Lower lobe of right lung (tissue), 2 donors: ENCODE measurements around the gene ZNG1A. TPM values are rescaled to one million over a fixed set of nuclear protein-coding genes. Genes with fewer than 3 reads are reported as not detected.
"Not testable (repeated sequence)": the region's sequence is repeated elsewhere in the genome, so short reads cannot be mapped to it uniquely, and the experiment has no call there.

ENCODE experiments used
- ATAC-seq, 2 donors: fragments of 200-7000 bp; cut with Tn5 transposase; one replicate each; pipeline ENCODE4 v1.9.1; 2020 to 2022; ENCODE audit warnings: mild to moderate bottlenecking in 2 of 2, moderate library complexity in 2 of 2
- DNase-seq: peaks from one replicate; pipeline ENCODE4 v3.0.0-alpha.2; 2020
- H3K27ac ChIP-seq: fragments of 200-600 bp; one replicate; pipeline ENCODE4 v1.8.0; 2022
- H3K27me3 ChIP-seq: fragments of 200-600 bp; one replicate; pipeline ENCODE4 v1.8.0; 2022; ENCODE audit warnings: low read depth
- H3K36me3 ChIP-seq: fragments of 200-600 bp; one replicate; pipeline ENCODE4 v1.8.0; 2022; ENCODE audit warnings: mild to moderate bottlenecking
- H3K4me1 ChIP-seq: fragments of 200-600 bp; one replicate; pipeline ENCODE4 v1.8.0; 2022
- H3K4me3 ChIP-seq: fragments of 200-600 bp; one replicate; pipeline ENCODE4 v1.8.0; 2022; ENCODE audit warnings: mild to moderate bottlenecking
- H3K9me3 ChIP-seq: fragments of 200-600 bp; one replicate; pipeline ENCODE4 v1.8.0; 2022
- intact Hi-C: fragments of 100-400 bp; cut with DNase I; formaldehyde crosslinking; loops from one replicate; pipeline ENCODE4 v1.11.0; 2022
- total RNA-seq: library from RNA; stranded (reverse); fragmentation: NEBNext Ultra II Directional; extraction: Animal tissue kit (Norgen Biotek cat#: 25700); gene quantifications from one replicate; pipeline ENCODE4 v1.2.1, GENCODE V29; 2021
- TF ChIP-seq, protein P1 (sequence below): fragments of 200-600 bp; IDR thresholded peaks from one replicate; pipeline ENCODE4 v1.8.0; 2022; ENCODE audit warnings: antibody characterized with exemption, mild to moderate bottlenecking
- donor health status: DM: no; HTN: yes; CAD: no; lungs with severe emphysema.

ZNG1A gene
- total RNA-seq, 1 donor from 2014 or later = 28.4 TPM

- H3K4me3 ChIP-seq = peak within 1 kb of the TSS; percentile 65
- DNase-seq (peak; percentile 92), ATAC-seq (peak; percentile 96)
- TF ChIP-seq, protein P1, sequence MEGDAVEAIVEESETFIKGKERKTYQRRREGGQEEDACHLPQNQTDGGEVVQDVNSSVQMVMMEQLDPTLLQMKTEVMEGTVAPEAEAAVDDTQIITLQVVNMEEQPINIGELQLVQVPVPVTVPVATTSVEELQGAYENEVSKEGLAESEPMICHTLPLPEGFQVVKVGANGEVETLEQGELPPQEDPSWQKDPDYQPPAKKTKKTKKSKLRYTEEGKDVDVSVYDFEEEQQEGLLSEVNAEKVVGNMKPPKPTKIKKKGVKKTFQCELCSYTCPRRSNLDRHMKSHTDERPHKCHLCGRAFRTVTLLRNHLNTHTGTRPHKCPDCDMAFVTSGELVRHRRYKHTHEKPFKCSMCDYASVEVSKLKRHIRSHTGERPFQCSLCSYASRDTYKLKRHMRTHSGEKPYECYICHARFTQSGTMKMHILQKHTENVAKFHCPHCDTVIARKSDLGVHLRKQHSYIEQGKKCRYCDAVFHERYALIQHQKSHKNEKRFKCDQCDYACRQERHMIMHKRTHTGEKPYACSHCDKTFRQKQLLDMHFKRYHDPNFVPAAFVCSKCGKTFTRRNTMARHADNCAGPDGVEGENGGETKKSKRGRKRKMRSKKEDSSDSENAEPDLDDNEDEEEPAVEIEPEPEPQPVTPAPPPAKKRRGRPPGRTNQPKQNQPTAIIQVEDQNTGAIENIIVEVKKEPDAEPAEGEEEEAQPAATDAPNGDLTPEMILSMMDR = peak; percentile 60
- H3K27me3 ChIP-seq = no peaks in the 10 kb centered on the region
- H3K27ac ChIP-seq = peak within 1 kb of the TSS; percentile 92
- peaks cover 53% of the 10 kb centered on the region for H3K4me1 ChIP-seq
- no peaks in the 10 kb centered on the region for H3K9me3 ChIP-seq
- H3K36me3 ChIP-seq = no peaks in the 10 kb centered on the region
- intact Hi-C loops = no loop called here
Measured at GRCh38 chr9:214648-215493, 36.0 kb upstream of the ZNG1A start, which contains the start of gene DOCK8. TSS of gene DOCK8 (plus strand) at chr9:214865. CDS start at chr9:214977, 112 bp downstream.

- Histone ChIP-seq H3K36me3 (no peaks in the 10 kb centered on the region), H3K4me3 (peak overlapping the region; percentile 65), H3K4me1 (peaks cover 58% of the 10 kb centered on the region), H3K27ac (peak overlapping the region; percentile 92), H3K9me3 (no peaks in the 10 kb centered on the region), H3K27me3 (no peaks in the 10 kb centered on the region)
- intact Hi-C loops = no loop called here
- DNase-seq (no peak), ATAC-seq (no peak)
- TF ChIP-seq, protein P1 = no peak
Measured at GRCh38 chr9:214351-214647, 35.4 kb upstream of the ZNG1A start.

GRCh38 chr9:213901-214300 is 35.0 kb upstream of the ZNG1A start:
- H3K4me3 ChIP-seq = peak overlapping the region; percentile 65
- intact Hi-C loops, DNase-seq, H3K9me3 ChIP-seq, H3K27me3 ChIP-seq, H3K36me3 ChIP-seq, ATAC-seq: not testable (repeated sequence)
- peak overlapping the region; percentile 92 for H3K27ac ChIP-seq
- peaks cover 60% of the 10 kb centered on the region for H3K4me1 ChIP-seq

DNA sequence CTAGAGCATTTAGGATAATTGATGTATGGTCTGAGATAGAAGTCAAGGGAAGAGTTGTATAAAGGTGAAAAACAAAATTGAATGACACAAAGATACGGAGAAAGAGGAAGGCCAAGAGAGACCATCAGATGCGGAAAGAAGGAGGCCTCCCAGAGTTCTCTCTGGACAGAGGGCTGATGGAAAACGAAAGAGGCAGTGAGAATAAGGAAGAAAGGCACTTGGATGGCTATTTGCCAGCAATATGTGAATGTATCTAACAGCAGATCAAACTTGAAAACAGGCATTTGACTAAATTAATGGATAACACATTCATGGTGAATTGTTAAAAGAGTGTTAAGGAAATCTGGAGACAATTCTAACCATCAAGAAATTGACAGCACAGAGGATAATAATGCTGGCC is 33.4 kb upstream of the ZNG1A start:
- Histone ChIP-seq H3K27me3 (no peaks in the 10 kb centered on the region), H3K9me3 (no peaks in the 10 kb centered on the region), H3K4me1 (peaks cover 57% of the 10 kb centered on the region), H3K4me3 (no peak overlapping the region), H3K27ac (no peak overlapping the region), H3K36me3 (no peaks in the 10 kb centered on the region)
- ATAC-seq = no peak
- no peak for DNase-seq
- intact Hi-C loops = no loop called here
- TF ChIP-seq, protein P1 = no peak

DNA sequence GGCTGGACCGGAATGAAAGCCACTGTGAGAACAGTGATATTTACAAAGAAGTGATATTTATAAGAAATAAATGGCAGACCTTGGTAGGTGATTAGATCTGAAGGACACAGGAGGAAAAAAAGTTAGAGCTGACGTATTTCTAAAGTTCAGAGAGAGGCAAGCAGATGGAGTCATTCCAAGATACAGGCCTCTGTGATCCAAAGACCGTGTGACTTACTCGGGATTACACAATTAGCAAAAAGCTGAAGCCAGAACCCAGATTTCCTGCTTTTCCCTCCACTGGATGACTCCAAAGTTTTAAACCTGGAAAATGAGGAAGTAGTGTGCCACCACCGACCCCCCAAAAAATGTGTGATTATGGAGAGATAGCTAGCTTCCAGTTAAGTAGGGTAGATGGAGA is 32.7 kb upstream of the ZNG1A start:
- no peak for ATAC-seq

GRCh38 chr9:211036-211435 is 32.2 kb upstream of the ZNG1A start:
- ATAC-seq (no peak), DNase-seq (no peak)
- H3K4me1 ChIP-seq = peaks cover 49% of the 10 kb centered on the region
- TF ChIP-seq, protein P1 = no peak
- no peak overlapping the region for H3K4me3 ChIP-seq
- no peaks in the 10 kb centered on the region for H3K9me3 ChIP-seq
- no peaks in the 10 kb centered on the region for H3K36me3 ChIP-seq
- intact Hi-C loops = no loop called here
- no peaks in the 10 kb centered on the region for H3K27me3 ChIP-seq
- peak overlapping the region; percentile 51 for H3K27ac ChIP-seq

More for the DNA sequence above, 32.7 kb upstream of the ZNG1A start:
- no peak overlapping the region for H3K4me3 ChIP-seq
- no peaks in the 10 kb centered on the region for H3K9me3 ChIP-seq
- H3K27me3 ChIP-seq = no peaks in the 10 kb centered on the region
- no peak for DNase-seq
- H3K27ac ChIP-seq = peak overlapping the region; percentile 51
- peaks cover 54% of the 10 kb centered on the region for H3K4me1 ChIP-seq
- no peaks in the 10 kb centered on the region for H3K36me3 ChIP-seq
- intact Hi-C loops = no loop called here
- TF ChIP-seq, protein P1 = no peak
